ENCODE data around the gene CAMKV. TPM values are rescaled to one million over a fixed set of nuclear protein-coding genes. Genes with fewer than 3 reads are reported as not detected.
A peak's percentile ranks its signal among the peaks of the same experiment; 100 is the strongest.

The CAMKV gene
- total RNA-seq, 2 donors from 2014 or later: 0.47 to 0.89 TPM

DNA sequence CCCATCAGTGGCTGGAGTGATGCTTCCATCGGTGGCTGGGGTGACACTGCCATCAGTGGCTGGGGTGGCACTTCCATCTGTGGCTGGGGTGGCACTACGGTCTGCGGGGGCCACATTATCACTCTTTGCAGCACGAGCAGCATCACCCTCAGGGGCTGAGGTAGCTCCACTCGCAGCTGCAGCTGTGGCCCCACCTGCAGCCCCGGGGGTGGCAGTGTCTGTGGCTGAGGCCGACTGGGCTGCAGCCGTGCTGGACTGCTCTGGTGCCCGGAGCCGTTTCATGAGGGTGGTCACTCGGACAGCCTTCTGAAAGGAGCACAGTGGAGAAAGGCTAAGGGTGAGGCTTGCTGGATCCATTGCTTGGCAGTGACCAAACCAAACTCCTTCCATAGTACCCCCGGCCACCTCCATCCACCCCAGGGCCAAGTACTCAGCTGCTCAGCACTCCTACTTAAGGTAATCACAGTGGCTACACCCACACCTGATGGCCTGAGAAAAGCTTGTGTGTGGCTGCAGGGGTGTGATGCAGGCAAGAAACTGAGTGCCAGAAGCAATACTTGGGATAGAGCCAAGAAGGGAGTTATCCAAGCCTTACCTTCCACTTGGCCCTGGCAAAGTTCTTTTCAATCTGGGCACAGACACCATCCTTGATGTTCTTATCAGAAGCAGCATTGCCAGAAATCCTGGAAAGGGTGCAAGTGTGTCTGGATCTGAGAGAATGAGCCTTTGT, 10.0 kb downstream of the CAMKV start:
- Mint-ChIP-seq H3K4me3 (no peak overlapping the region), H3K27me3 (peaks cover 25% of the 10 kb centered on the region), H3K36me3 (ENCODE audit: low read depth) (no peaks in the 10 kb centered on the region), H3K27ac (peak overlapping the region; percentile 45), H3K4me1 (peaks cover 11% of the 10 kb centered on the region)
- DNase-seq (no peak), ATAC-seq (no peak)
- no peaks in the 10 kb centered on the region for H3K9me3 ChIP-seq (ENCODE audit: control insufficient read depth, low read length, poor library complexity, severe bottlenecking)

DNA sequence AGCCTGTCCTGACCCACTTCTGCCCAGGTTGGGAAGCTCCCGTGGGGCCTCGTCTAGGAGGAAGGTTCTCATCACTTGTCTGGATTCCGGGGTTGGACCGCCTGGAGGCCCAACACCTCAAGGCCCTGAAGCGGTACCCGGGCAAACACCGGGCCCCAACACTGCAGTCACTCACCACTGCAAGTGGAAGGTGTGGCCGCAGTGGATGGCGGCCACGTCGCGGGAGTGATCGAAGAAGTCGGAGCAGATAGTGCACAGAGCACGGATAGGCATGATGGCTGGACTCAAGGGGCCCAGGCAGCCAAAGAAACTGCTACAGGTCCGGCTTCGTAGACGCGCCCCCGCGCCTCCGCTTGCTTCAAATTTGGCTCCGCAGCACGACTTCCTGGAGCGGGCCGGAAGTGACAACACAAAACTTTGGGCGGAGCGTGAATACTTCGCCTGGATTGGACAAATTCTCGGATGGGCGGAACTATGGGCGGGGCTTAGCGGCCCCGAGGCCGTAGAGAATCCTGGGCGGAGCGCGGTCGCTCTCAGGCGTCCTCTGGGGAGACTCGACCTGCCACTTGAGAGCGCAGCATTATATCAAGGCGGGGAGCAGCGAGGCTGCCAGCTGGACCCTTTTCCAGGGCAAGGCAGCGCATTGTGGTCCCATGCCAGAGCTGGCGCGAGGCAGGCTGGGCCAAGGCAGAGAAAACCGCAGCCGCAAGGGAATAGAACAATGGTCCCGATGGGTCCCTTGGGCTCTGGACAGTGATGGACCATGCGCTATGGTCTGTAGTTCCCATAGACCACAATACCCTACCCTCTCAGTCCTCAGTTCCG, 13.3 kb downstream of the CAMKV start, which contains the start of gene TRAIP:
TSS of gene TRAIP (minus strand) at position 384 of the 825 bp plus-strand sequence. CDS start at position 273, 111 bp downstream.
- H3K27me3 Mint-ChIP-seq: no peaks in the 10 kb centered on the region
- H3K36me3 Mint-ChIP-seq (ENCODE audit: low read depth): no peaks in the 10 kb centered on the region
- no peaks in the 10 kb centered on the region for H3K9me3 ChIP-seq (ENCODE audit: control insufficient read depth, low read length, poor library complexity, severe bottlenecking)
- H3K4me3 Mint-ChIP-seq: peak within 1 kb of the TSS; percentile 86
- peaks cover 9% of the 10 kb centered on the region for H3K4me1 Mint-ChIP-seq
- peak within 1 kb of the TSS; percentile 81 for H3K27ac Mint-ChIP-seq
- DNase-seq (peak; percentile 87 to 91 (median 91)), ATAC-seq (peak; percentile 100)

DNA sequence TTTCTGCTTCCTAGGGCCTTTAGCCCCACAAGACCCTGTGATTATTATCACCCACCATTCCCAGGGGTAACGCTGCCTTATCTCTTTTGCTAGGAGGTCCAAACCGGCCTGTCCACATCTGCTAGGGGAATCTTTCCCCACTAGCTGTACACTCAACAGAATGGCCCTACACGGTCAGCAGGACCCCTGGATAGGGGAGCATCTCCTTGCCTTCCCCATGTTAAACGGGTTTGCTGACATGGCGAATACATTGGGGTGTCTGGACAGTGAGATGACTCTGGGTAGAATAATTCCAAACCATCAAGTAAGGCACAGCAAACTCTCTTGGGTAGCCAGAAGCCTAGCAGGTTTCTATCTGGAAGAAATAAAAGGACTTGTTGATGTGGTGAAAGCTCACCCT, 14.0 kb downstream of the CAMKV start:
- H3K36me3 Mint-ChIP-seq (ENCODE audit: low read depth): no peaks in the 10 kb centered on the region
- no peak overlapping the region for H3K27ac Mint-ChIP-seq
- ATAC-seq (no peak), DNase-seq (no peak)
- peak overlapping the region; percentile 86 for H3K4me3 Mint-ChIP-seq
- peaks cover 9% of the 10 kb centered on the region for H3K4me1 Mint-ChIP-seq
- H3K9me3 ChIP-seq (ENCODE audit: control insufficient read depth, low read length, poor library complexity, severe bottlenecking): no peaks in the 10 kb centered on the region
- no peaks in the 10 kb centered on the region for H3K27me3 Mint-ChIP-seq

DNA sequence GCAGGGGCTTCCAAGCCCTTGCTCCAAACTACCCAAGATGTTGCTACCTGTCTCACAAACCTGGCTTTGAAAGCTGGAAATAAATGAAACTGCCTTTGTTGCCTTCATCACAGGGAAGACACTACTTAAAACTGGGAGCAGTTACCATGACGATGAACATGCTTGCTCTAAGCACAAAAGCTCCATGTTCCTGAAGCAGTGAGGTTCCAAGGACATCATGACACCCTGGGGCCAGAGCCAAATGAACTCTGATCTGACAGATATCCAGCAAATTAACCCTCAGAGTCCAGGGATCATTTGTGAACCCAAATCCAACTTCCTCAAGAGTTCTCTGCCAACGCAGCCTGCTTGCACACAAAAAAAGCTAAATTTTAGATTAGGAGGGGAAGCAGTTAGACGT, 24.0 kb downstream of the CAMKV start:
- H3K4me3 Mint-ChIP-seq: no peak overlapping the region
- H3K27me3 Mint-ChIP-seq: no peaks in the 10 kb centered on the region
- DNase-seq (no peak), ATAC-seq (no peak)
- H3K4me1 Mint-ChIP-seq: no peaks in the 10 kb centered on the region
- H3K36me3 Mint-ChIP-seq (ENCODE audit: low read depth): no peaks in the 10 kb centered on the region
- no peak overlapping the region for H3K27ac Mint-ChIP-seq
- H3K9me3 ChIP-seq (ENCODE audit: control insufficient read depth, low read length, poor library complexity, severe bottlenecking): no peaks in the 10 kb centered on the region

DNA sequence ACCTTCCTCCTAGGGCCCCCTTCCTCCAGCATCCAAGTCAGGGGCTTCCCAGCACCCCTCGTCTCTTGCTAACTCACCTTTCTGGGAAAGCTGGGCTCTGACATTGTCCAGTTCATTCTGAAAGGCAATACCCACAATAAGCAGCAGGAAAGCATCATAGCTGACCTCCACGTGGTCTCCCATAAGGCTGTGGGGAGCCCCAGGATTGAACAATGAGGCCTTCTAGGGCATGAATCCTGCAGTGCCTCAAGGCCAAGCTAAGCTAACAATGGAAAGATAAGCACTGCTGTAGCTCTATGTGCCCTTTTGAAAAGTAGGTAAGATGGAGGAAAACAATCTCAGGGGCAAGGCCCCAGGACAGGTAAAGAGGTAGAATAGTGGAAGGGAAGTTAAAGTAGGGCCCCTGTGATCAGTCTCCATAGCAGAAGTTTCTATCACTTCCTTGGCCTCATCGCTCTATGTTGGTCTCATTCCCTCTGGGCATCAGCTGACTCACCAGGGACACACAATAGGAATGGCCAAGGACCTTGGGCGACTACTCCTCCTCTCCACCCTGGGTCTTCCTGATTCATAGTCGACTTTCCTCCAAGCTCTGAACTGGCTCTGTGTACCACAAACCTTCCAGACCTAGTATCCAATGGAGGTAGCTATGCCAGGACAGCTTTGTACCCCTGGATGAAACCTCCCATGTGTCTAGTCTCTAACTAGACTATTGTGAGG, 25.1 kb downstream of the CAMKV start:
- no peaks in the 10 kb centered on the region for H3K9me3 ChIP-seq (ENCODE audit: control insufficient read depth, low read length, poor library complexity, severe bottlenecking)

DNA sequence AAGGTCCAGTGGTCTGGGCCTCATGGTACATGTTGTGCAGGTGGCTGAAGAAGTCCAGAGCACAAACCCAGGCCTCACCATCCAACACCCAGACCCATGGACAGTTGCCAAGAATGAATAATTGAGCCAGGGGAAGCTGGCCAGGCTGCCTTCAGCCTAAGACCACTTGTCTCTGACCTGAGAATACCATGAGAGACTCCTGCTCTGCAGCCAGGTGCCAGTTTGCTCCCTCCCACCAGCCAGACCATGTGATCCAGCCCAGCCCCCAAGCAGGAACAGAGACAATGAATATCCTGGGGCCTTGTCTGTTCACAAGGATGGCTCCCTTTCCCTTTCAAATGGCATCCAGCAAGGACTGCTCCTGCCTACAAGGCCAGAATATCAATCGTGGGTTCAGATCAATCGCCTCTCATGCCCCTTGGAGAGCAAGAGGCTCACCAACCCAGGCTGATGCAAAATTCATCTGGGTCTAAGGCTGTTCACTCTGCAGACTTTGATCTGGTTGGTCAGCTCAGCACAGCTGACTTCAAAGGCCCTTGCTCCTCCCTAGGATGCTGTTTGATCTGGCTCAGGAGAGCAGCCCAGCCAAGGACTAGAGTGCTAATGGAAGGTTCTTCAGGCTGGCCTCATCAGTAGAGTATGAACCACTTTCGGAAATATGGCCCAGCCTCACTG, 26.7 kb downstream of the CAMKV start:
- Mint-ChIP-seq H3K4me3 (no peak overlapping the region), H3K27me3 (no peaks in the 10 kb centered on the region), H3K27ac (no peak overlapping the region), H3K4me1 (peaks cover 4% of the 10 kb centered on the region), H3K36me3 (ENCODE audit: low read depth) (no peaks in the 10 kb centered on the region)
- DNase-seq (no peak), ATAC-seq (no peak)
- no peaks in the 10 kb centered on the region for H3K9me3 ChIP-seq (ENCODE audit: control insufficient read depth, low read length, poor library complexity, severe bottlenecking)

More for the DNA sequence above, 25.1 kb downstream of the CAMKV start:
- DNase-seq (no peak), ATAC-seq (no peak)
- no peak overlapping the region for H3K4me3 Mint-ChIP-seq
- H3K27me3 Mint-ChIP-seq: no peaks in the 10 kb centered on the region
- no peak overlapping the region for H3K27ac Mint-ChIP-seq
- H3K36me3 Mint-ChIP-seq (ENCODE audit: low read depth): no peaks in the 10 kb centered on the region
- no peaks in the 10 kb centered on the region for H3K4me1 Mint-ChIP-seq

DNA sequence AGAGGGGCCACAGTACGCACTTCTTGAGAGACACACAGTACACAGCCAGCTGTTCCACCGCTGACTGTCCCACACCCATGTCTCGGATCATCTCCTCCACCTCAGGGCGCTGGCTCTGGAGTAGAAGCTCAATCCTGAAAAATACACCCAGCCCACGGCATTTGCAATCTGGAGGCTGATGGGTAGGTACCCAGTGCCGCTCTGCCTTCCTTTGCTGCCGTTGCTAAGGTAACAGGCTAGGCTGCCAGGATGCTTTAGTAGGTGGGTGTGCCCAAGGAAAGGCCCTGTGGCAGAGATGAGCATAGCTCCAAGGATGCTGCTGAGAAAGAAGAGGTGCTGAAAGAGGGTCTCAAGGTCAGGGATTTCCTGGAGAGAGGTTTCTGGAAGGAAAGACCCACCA, 27.9 kb downstream of the CAMKV start:
- H3K27ac Mint-ChIP-seq: no peak overlapping the region
- peaks cover 4% of the 10 kb centered on the region for H3K4me1 Mint-ChIP-seq
- no peaks in the 10 kb centered on the region for H3K36me3 Mint-ChIP-seq (ENCODE audit: low read depth)
- no peaks in the 10 kb centered on the region for H3K27me3 Mint-ChIP-seq
- no peak for ATAC-seq
- H3K9me3 ChIP-seq (ENCODE audit: control insufficient read depth, low read length, poor library complexity, severe bottlenecking): no peaks in the 10 kb centered on the region
- no peak for DNase-seq
- H3K4me3 Mint-ChIP-seq: no peak overlapping the region

DNA sequence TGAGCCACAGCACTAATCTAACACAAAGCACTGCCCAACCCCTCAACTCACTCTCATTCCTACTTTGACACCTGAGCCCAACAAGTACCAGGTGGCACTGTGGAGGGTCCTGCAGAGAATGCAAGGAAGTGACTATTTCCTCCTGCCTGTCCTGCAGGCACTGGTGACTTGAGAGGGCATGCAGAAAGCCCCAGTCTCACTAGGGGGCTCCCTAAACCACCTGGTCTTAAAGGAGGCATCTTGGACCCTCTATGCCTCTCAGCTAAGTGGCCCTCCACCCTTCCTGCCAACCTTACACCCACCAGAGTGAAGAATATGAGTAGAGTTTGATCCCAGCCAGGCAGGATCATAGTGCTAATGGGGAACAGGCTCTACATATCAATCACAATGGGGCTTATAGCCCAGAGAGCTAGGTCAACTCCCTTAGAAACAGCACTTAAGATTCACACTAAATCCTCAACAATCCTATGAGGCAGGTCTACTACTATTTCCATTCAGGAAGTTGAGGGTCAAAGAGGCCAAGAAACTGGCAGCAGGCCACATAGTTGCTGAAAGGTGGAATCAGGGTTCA, 28.5 kb downstream of the CAMKV start:
- no peak for ATAC-seq
- DNase-seq: no peak
- H3K4me1 Mint-ChIP-seq: peaks cover 4% of the 10 kb centered on the region
- no peak overlapping the region for H3K27ac Mint-ChIP-seq
- no peak overlapping the region for H3K4me3 Mint-ChIP-seq
- no peaks in the 10 kb centered on the region for H3K36me3 Mint-ChIP-seq (ENCODE audit: low read depth)
- no peaks in the 10 kb centered on the region for H3K27me3 Mint-ChIP-seq
- no peaks in the 10 kb centered on the region for H3K9me3 ChIP-seq (ENCODE audit: control insufficient read depth, low read length, poor library complexity, severe bottlenecking)

DNA sequence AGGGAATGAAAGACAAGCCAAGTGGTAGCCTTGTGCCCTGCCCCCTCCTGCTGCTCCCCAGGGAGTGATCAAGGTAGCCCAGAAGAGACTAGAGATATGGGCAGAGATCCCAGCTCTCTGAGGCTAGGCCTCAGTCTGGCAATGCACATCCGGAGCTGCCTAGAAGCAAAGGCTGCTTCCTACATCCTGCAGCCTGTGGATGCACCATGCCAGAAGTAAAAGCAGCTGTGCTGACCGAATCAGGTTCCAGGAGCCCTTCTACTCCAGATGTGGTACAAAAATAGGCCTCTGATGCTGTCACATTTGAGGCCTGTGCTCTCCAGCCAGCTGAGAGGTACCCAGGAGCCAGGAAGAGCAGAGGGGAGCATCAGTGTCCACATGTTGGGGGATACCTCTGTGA, 29.3 kb downstream of the CAMKV start:
- H3K36me3 Mint-ChIP-seq (ENCODE audit: low read depth): no peaks in the 10 kb centered on the region
- H3K4me3 Mint-ChIP-seq: no peak overlapping the region
- ATAC-seq: no peak
- no peaks in the 10 kb centered on the region for H3K9me3 ChIP-seq (ENCODE audit: control insufficient read depth, low read length, poor library complexity, severe bottlenecking)
- no peaks in the 10 kb centered on the region for H3K27me3 Mint-ChIP-seq
- DNase-seq: no peak
- peak overlapping the region; percentile 6 for H3K27ac Mint-ChIP-seq
- H3K4me1 Mint-ChIP-seq: peaks cover 4% of the 10 kb centered on the region

DNA sequence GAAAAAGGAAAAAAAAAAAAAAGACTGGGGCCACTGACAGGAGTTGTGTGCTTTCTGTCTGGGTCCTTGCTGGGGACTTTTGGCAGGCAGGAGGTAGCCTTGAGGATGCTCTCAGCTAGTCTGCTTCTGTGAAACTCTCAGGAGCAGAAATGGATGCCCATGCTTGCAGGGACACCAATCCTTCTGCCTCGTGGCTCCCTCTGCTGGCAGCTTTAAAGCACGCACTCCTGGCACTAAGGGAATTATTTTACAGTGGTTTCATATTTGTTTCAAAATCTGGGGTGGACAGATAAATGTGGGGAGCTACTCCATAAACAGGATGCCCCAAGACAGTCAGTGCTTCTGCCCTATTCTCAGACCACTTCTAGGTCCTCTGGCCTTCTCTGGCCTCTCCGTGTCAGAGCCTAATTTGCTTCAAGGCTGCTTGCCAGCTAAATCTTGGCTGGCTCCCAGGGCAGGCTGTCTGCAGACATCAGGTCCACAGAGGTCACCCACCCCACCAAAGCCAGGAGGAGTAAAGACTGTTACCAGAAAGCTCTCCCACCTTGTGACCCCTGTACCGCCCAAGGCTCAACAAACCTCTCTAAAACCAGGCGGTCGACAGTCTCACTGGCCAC, 30.4 kb downstream of the CAMKV start:
- no peaks in the 10 kb centered on the region for H3K9me3 ChIP-seq (ENCODE audit: control insufficient read depth, low read length, poor library complexity, severe bottlenecking)
- peak; percentile 60 to 70 (median 63) for DNase-seq
- Mint-ChIP-seq H3K4me1 (peaks cover 4% of the 10 kb centered on the region), H3K27ac (no peak overlapping the region), H3K27me3 (no peaks in the 10 kb centered on the region), H3K36me3 (ENCODE audit: low read depth) (peaks cover 2% of the 10 kb centered on the region), H3K4me3 (no peak overlapping the region)
- peak; percentile 95 for ATAC-seq

DNA sequence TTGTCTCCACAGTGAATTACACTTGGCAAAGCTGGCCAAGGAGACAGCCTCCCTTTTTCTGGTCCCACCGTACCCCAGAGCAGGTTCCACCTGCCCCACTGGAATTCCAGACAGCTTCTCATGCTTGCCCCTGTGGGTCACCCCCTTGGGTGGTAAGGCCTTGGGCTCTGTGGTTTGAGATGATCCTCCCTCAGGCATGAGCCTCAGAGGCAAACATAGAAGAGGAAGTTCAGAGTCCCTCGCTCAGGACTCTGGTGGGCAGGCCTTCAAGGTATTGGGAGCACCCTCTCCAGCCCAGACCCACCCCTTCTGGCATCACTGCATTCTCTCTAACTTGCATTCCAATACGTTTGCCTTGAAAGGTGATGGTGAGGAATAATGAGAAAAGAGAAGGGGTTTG, 38.4 kb downstream of the CAMKV start:
- no peaks in the 10 kb centered on the region for H3K27me3 Mint-ChIP-seq
- peaks cover 2% of the 10 kb centered on the region for H3K36me3 Mint-ChIP-seq (ENCODE audit: low read depth)
- no peak overlapping the region for H3K4me3 Mint-ChIP-seq
- DNase-seq (no peak), ATAC-seq (no peak)
- no peaks in the 10 kb centered on the region for H3K9me3 ChIP-seq (ENCODE audit: control insufficient read depth, low read length, poor library complexity, severe bottlenecking)
- H3K27ac Mint-ChIP-seq: no peak overlapping the region
- no peaks in the 10 kb centered on the region for H3K4me1 Mint-ChIP-seq

DNA sequence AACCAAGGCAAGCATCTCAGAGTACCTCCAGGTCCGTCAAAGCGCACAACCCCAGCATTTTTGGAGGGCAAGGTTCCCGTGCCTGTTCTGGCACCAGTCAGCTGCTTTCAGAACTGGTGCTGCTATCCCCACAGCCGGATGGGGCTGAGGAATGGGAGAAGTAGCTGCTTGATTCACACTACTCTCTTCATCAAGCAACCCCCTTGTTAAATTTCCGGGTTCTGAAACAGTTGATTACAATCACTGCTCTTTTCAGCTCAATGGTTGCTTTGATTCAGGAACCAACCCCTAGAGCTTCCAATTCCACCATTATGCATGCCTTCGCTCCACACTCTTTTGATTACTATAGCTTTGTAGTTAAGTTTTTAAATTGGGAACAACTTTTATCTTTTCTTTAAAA, 43.7 kb downstream of the CAMKV start:
- Mint-ChIP-seq H3K27me3 (no peaks in the 10 kb centered on the region), H3K27ac (no peak overlapping the region), H3K4me3 (no peak overlapping the region), H3K36me3 (ENCODE audit: low read depth) (no peaks in the 10 kb centered on the region), H3K4me1 (no peaks in the 10 kb centered on the region)
- DNase-seq (no peak), ATAC-seq (no peak)
- H3K9me3 ChIP-seq (ENCODE audit: control insufficient read depth, low read length, poor library complexity, severe bottlenecking): no peaks in the 10 kb centered on the region
